Renal cortex interstitium (tissue), 11 donors: ENCODE measurements around the gene NAP1L5. TPM values are rescaled to one million over a fixed set of nuclear protein-coding genes. Genes with fewer than 3 reads are reported as not detected.

ENCODE experiments used
- DNase-seq, 11 donors: peaks; one replicate each; pipeline ENCODE4 v3.0.0-alpha.2; 2013; ENCODE audit warnings: low read depth in 9 of 11, low spot score in 4 of 11; ENCODE audit errors: extremely low read depth in 1 of 11
- polyA plus RNA-seq, 3 donors: library from polyadenylated mRNA; unstranded; fragments of 120-200 nt; gene quantifications; one replicate each; pipeline ENCODE4 v1.2.1, GENCODE V29; 2013; ENCODE audit not compliant: insufficient read length in 3 of 3

Gene NAP1L5
- polyA plus RNA-seq, 3 donors = 13.8 to 16.4 (median 14.0) TPM

GRCh38 chr4:88729146-88729760 lies 31.6 kb upstream of the NAP1L5 start:
- DNase-seq = no peak

- no peak for DNase-seq
Observed at GRCh38 chr4:88728146-88728545, 30.5 kb upstream of the NAP1L5 start.

GRCh38 chr4:88725986-88726385 lies 28.4 kb upstream of the NAP1L5 start:
- DNase-seq = no peak

- no peak for DNase-seq
Observed at GRCh38 chr4:88725143-88725542, 27.5 kb upstream of the NAP1L5 start.

GRCh38 chr4:88724406-88724805 lies 26.8 kb upstream of the NAP1L5 start:
- no peak for DNase-seq

GRCh38 chr4:88722828-88723227 lies 25.2 kb upstream of the NAP1L5 start:
- no peak for DNase-seq

- DNase-seq = no peak
Observed at GRCh38 chr4:88722276-88722780, 24.7 kb upstream of the NAP1L5 start.

- no peak for DNase-seq
Observed at GRCh38 chr4:88720451-88721428, 23.1 kb upstream of the NAP1L5 start.

- no peak for DNase-seq
Observed at GRCh38 chr4:88719381-88719780, 21.8 kb upstream of the NAP1L5 start.

- no peak for DNase-seq
Observed at GRCh38 chr4:88718098-88718497, 20.5 kb upstream of the NAP1L5 start.

- no peak for DNase-seq
Observed at GRCh38 chr4:88713782-88714181, 16.2 kb upstream of the NAP1L5 start.

- no peak for DNase-seq
Observed at GRCh38 chr4:88709989-88710388, 12.4 kb upstream of the NAP1L5 start.

GRCh38 chr4:88706574-88706973 lies 8.9 kb upstream of the NAP1L5 start:
- peak in 7 of 11 donors; percentile 15 to 37 (median 32) for DNase-seq

GRCh38 chr4:88705805-88706492 lies 8.3 kb upstream of the NAP1L5 start:
- DNase-seq = no peak

- DNase-seq = no peak
Observed at GRCh38 chr4:88705223-88705622, 7.6 kb upstream of the NAP1L5 start.

- no peak for DNase-seq
Observed at GRCh38 chr4:88702782-88703181, 5.2 kb upstream of the NAP1L5 start.

GRCh38 chr4:88698519-88698918 lies 890 bp upstream of the NAP1L5 start:
- no peak for DNase-seq

- DNase-seq = peak in 1 of 11 donors; percentile 11
Observed at GRCh38 chr4:88697141-88697540, 488 bp downstream of the NAP1L5 start.

- no peak for DNase-seq
Observed at GRCh38 chr4:88696630-88697029, 999 bp downstream of the NAP1L5 start.

GRCh38 chr4:88693792-88694191 lies 3.8 kb downstream of the NAP1L5 start:
- DNase-seq = no peak
